IMR-90 (cell line): ENCODE results near the gene TUBG2. TPM values are rescaled to one million over a fixed set of nuclear protein-coding genes. Genes with fewer than 3 reads are reported as not detected.

Experiments used
- ATAC-seq: fragments of 200-7000 bp; cut with Tn5 transposase; 2 replicates; pipeline ENCODE4 v1.9.1; 2020; ENCODE audit warnings: low read depth, mild to moderate bottlenecking, moderate library complexity
- BruUV-seq: library from RNA; stranded (reverse); fragments of 400-500 nt; replicated peaks from 2 replicates; lab custom pipeline; 2021; lab: Mats Ljungman, UMichigan
- CTCF ChIA-PET: fragments of 300-600 bp; formaldehyde crosslinking; extraction: SDS; loops from one replicate; lab custom pipeline; 2021; ENCODE audit warnings: antibody characterized with exemption; lab: Yijun Ruan, JAX
- POLR2A ChIA-PET: fragments of 300-600 bp; sonication (Branson Sonifier 250); formaldehyde crosslinking; loops from one replicate; lab custom pipeline; 2022; ENCODE audit warnings: antibody characterized with exemption; ENCODE audit not compliant: unreplicated experiment; lab: Charles Lee
- DNase-seq: peaks from one replicate; pipeline ENCODE4 v3.0.0; 2013
- H2AFZ ChIP-seq: replicated peaks from 2 replicates; pipeline ENCODE3; 2013; ENCODE audit warnings: low read length, mild to moderate bottlenecking; ENCODE audit not compliant: poor library complexity
- H2AK5ac ChIP-seq: 2 replicates; pipeline ENCODE4 v1.6.1; 2013; ENCODE audit warnings: low read depth, low read length, inconsistent platforms
- H2AK9ac ChIP-seq: replicated peaks from 2 replicates; pipeline ENCODE3; 2013; ENCODE audit warnings: mild to moderate bottlenecking, low read depth, low read length, moderate library complexity; ENCODE audit not compliant: poor library complexity
- H2BK120ac ChIP-seq: 2 replicates; pipeline ENCODE4 v1.6.1; 2013; ENCODE audit warnings: low read depth, low read length, inconsistent platforms
- H2BK15ac ChIP-seq: 3 replicates; pipeline ENCODE4 v1.6.1; 2013; ENCODE audit warnings: low read depth, low read length, inconsistent platforms
- H2BK20ac ChIP-seq: 2 replicates; pipeline ENCODE4 v1.6.1; 2013; ENCODE audit warnings: low read depth, mild to moderate bottlenecking, inconsistent platforms, low read length, moderate library complexity
- H2BK5ac ChIP-seq: 2 replicates; pipeline ENCODE4 v1.6.1; 2013; ENCODE audit warnings: mild to moderate bottlenecking, low read depth, low read length, inconsistent platforms; ENCODE audit not compliant: poor library complexity, severe bottlenecking
- H3K14ac ChIP-seq: replicated peaks from 2 replicates; pipeline ENCODE4 v1.6.1; 2013; ENCODE audit warnings: low read depth, low read length, inconsistent platforms
- H3K18ac ChIP-seq: 2 replicates; pipeline ENCODE4 v1.6.1; 2013; ENCODE audit warnings: low read depth, low read length, control low read depth
- H3K23ac ChIP-seq: 2 replicates; pipeline ENCODE4 v1.6.1; 2013; ENCODE audit warnings: low read depth, low read length, inconsistent platforms
- H3K27ac ChIP-seq: 2 replicates; pipeline ENCODE4 v1.5.1; 2013; ENCODE audit warnings: mild to moderate bottlenecking, control low read depth, low read length; ENCODE audit not compliant: insufficient read depth
- H3K27me3 ChIP-seq: 2 replicates; pipeline ENCODE4 v1.6.1; 2013; ENCODE audit warnings: low read length; ENCODE audit not compliant: control insufficient read depth, insufficient read depth
- H3K36me3 ChIP-seq: 2 replicates; pipeline ENCODE4 v1.6.1; 2013; ENCODE audit warnings: low read length, mixed read lengths; ENCODE audit not compliant: control insufficient read depth, insufficient read depth
- H3K4ac ChIP-seq: 2 replicates; pipeline ENCODE4 v1.6.1; 2013; ENCODE audit warnings: low read depth, low read length, inconsistent platforms
- H3K4me1 ChIP-seq: 2 replicates; pipeline ENCODE4 v1.6.1; 2013; ENCODE audit warnings: low read length, mixed read lengths; ENCODE audit not compliant: control insufficient read depth, insufficient read depth
- H3K4me2 ChIP-seq: 2 replicates; pipeline ENCODE4 v1.6.1; 2013; ENCODE audit warnings: low read depth, mild to moderate bottlenecking, control low read depth, low read length, moderate library complexity
- H3K4me3 ChIP-seq: 2 replicates; pipeline ENCODE4 v1.5.1; 2013; ENCODE audit warnings: low read depth, mild to moderate bottlenecking, control low read depth, low read length, moderate library complexity; ENCODE audit not compliant: insufficient read depth
- H3K56ac ChIP-seq: 2 replicates; pipeline ENCODE4 v1.6.1; 2013; ENCODE audit warnings: low read length, inconsistent platforms; ENCODE audit not compliant: insufficient read depth; ENCODE audit errors: extremely low read depth
- H3K79me1 ChIP-seq, 2 experiments: 2 replicates each; pipeline ENCODE4 v1.6.1; 2013; ENCODE audit warnings: low read length in 2 of 2, inconsistent platforms in 1 of 2, low read depth in 1 of 2
- H3K9ac ChIP-seq: 2 replicates; pipeline ENCODE4 v1.6.1; 2013; ENCODE audit warnings: low read depth, low read length, control low read depth
- H3K9me1 ChIP-seq: 2 replicates; pipeline ENCODE4 v1.6.1; 2013; ENCODE audit warnings: low read length, inconsistent platforms; ENCODE audit not compliant: insufficient read depth
- H3K9me3 ChIP-seq: 2 replicates; pipeline ENCODE4 v1.6.1; 2013; ENCODE audit warnings: low read length; ENCODE audit not compliant: control insufficient read depth, insufficient read depth
- H4K20me1 ChIP-seq: 2 replicates; pipeline ENCODE4 v1.6.1; 2013; ENCODE audit warnings: low read length, inconsistent platforms; ENCODE audit not compliant: insufficient read depth
- H4K5ac ChIP-seq: 2 replicates; pipeline ENCODE4 v1.6.1; 2013; ENCODE audit warnings: mild to moderate bottlenecking, low read depth, low read length, control low read depth
- H4K8ac ChIP-seq, 2 experiments: 2 replicates each; pipeline ENCODE4 v1.6.1; 2013; ENCODE audit warnings: low read depth in 2 of 2, low read length in 2 of 2, control low read depth in 1 of 2, inconsistent platforms in 1 of 2
- H4K91ac ChIP-seq: 2 replicates; pipeline ENCODE4 v1.6.1; 2013; ENCODE audit warnings: low read depth, low read length, inconsistent platforms; ENCODE audit not compliant: insufficient read depth
- BHLHE40 ChIP-seq: fragments of 150-350 bp; IDR thresholded peaks from 2 replicates; pipeline ENCODE4 v1.6.1; 2016; ENCODE audit warnings: mild to moderate bottlenecking, low read depth, low read length
- CHD1 ChIP-seq: IDR thresholded peaks from 2 replicates; pipeline ENCODE4 v1.6.1; 2012; ENCODE audit warnings: low read depth, low read length, improper control_type of control experiment
- ELK1 ChIP-seq: fragments of 150-350 bp; IDR thresholded peaks from 2 replicates; pipeline ENCODE4 v1.6.1; 2016; ENCODE audit warnings: low read depth, mild to moderate bottlenecking, low read length, moderate library complexity, borderline replicate concordance
- FOS ChIP-seq: fragments of 150-350 bp; IDR thresholded peaks from 2 replicates; pipeline ENCODE4 v1.6.1; 2016; ENCODE audit warnings: low read depth, low read length
- MAFK ChIP-seq: IDR thresholded peaks from 2 replicates; pipeline ENCODE4 v1.6.1; 2012; ENCODE audit warnings: low read depth, low read length, improper control_type of control experiment
- MAZ ChIP-seq: IDR thresholded peaks from 2 replicates; pipeline ENCODE4 v1.6.1; 2012; ENCODE audit warnings: low read depth, mild to moderate bottlenecking, low read length, improper control_type of control experiment, moderate library complexity, borderline replicate concordance
- MXI1 ChIP-seq: IDR thresholded peaks from 2 replicates; pipeline ENCODE4 v1.6.1; 2012; ENCODE audit warnings: low read depth, mild to moderate bottlenecking, low read length, moderate library complexity, borderline replicate concordance
- NFE2L2 ChIP-seq: fragments of 150-350 bp; IDR thresholded peaks from 2 replicates; pipeline ENCODE4 v1.6.1; 2016; ENCODE audit warnings: low read depth, mild to moderate bottlenecking, low read length
- POLR2A ChIP-seq: IDR thresholded peaks from 2 replicates; pipeline ENCODE4 v1.6.1; 2012; ENCODE audit warnings: mild to moderate bottlenecking, low read depth, low read length
- RAD21 ChIP-seq: IDR thresholded peaks from 2 replicates; pipeline ENCODE4 v1.6.1; 2012; ENCODE audit warnings: low read length, improper control_type of control experiment
- RCOR1 ChIP-seq: IDR thresholded peaks from 2 replicates; pipeline ENCODE4 v1.6.1; 2012; ENCODE audit warnings: mild to moderate bottlenecking, low read length, improper control_type of control experiment; ENCODE audit not compliant: insufficient replicate concordance
- RFX5 ChIP-seq: IDR thresholded peaks from 2 replicates; pipeline ENCODE4 v1.8.0; 2012; ENCODE audit warnings: low read depth, mild to moderate bottlenecking, low read length, moderate library complexity
- SMC3 ChIP-seq: fragments of 150-350 bp; IDR thresholded peaks from 2 replicates; pipeline ENCODE4 v1.6.1; 2016; ENCODE audit warnings: low read depth, mild to moderate bottlenecking, antibody characterized with exemption, low read length, moderate library complexity
- USF2 ChIP-seq: fragments of 150-350 bp; IDR thresholded peaks from 2 replicates; pipeline ENCODE4 v1.6.1; 2017; ENCODE audit warnings: mild to moderate bottlenecking, antibody characterized with exemption, low read length, low read depth
- WGBS, 2 experiments: methylation state at CpG; one replicate each; pipeline versions ENCODE4 v1.1.5 to v1.1.7; 2013; ENCODE audit warnings: missing lambda C conversion rate in 2 of 2; ENCODE audit not compliant: insufficient read length in 1 of 2; ENCODE audit errors: extremely low coverage in 2 of 2; 5-methylcytosine and 5-hydroxymethylcytosine counted together
- dilution Hi-C: fragments of 300-500 bp; cut with HindIII; formaldehyde crosslinking; loops from one replicate; pipeline ENCODE4 v1.14.3; 2018; ENCODE audit warnings: low sequenced_read_pairs; ENCODE audit not compliant: unreplicated experiment
- in situ Hi-C: fragments of 300-500 bp; cut with MboI; formaldehyde crosslinking; loops from 3 replicates; pipeline ENCODE4 v1.14.3; 2019; ENCODE audit warnings: low sequenced_read_pairs, inconsistent platforms, mixed read lengths
- intact Hi-C: fragments of 100-400 bp; cut with micrococcal nuclease; formaldehyde crosslinking; loops from 2 replicates; pipeline ENCODE4 v1.10.0; 2022
- polyA plus RNA-seq, 3 experiments: library from polyadenylated mRNA; depleted of rRNA; stranded (reverse); fragments of >200 nt; gene quantifications; 2 replicates each; pipeline ENCODE4 v1.2.3, GENCODE V29; 2012; ENCODE audit warnings: low replicate concordance in 1 of 3
- total RNA-seq: library from RNA; depleted of rRNA; stranded (reverse); fragments of >200 nt; gene quantifications from 2 replicates; pipeline ENCODE4 v1.2.3, GENCODE V29; 2012

Gene TUBG2
- total and polyA plus RNA-seq, 2 of the 4 experiments (the other 2 are of a cell fraction) = 3.6 to 24.6 TPM

- Histone ChIP-seq H4K5ac (peak overlapping the region; percentile 19), H3K4ac (peak overlapping the region; percentile 90), H2BK120ac (peak overlapping the region; percentile 46), H3K4me1 (peaks cover 39% of the 10 kb centered on the region), H3K79me1 (peaks cover 15 to 76% of the 10 kb centered on the region in 2 experiments; a peak in 3 of 4 replicates), H2AK5ac (peak overlapping the region; percentile 29; the same call in 1 of the 2 replicates), H3K4me3 (peak overlapping the region; percentile 82), H2AK9ac (peak overlapping the region; percentile 72), H3K27ac (peak overlapping the region; percentile 65), H2BK20ac (peak overlapping the region; percentile 63), H3K36me3 (peaks cover 13% of the 10 kb centered on the region; the same call in 1 of the 2 replicates), H2BK15ac (peak overlapping the region; percentile 24; the same call in 1 of the 3 replicates), H3K9ac (peak overlapping the region; percentile 62), H4K20me1 (peaks cover 34% of the 10 kb centered on the region), H3K4me2 (peak overlapping the region; percentile 79), H2AFZ (peak overlapping the region; percentile 78), H4K8ac (peak overlapping the region; percentile 59 to 94; a peak in 3 of 4 replicates), H3K56ac (no peak overlapping the region), H3K27me3 (no peaks in the 10 kb centered on the region), H3K14ac (peak overlapping the region; percentile 72), H2BK5ac (peak overlapping the region; percentile 58), H4K91ac (peak overlapping the region; percentile 79), H3K9me3 (no peaks in the 10 kb centered on the region), H3K18ac (peak overlapping the region; percentile 19; the same call in 1 of the 2 replicates), H3K23ac (peak overlapping the region; percentile 21; the same call in 1 of the 2 replicates), H3K9me1 (peaks cover 16% of the 10 kb centered on the region)
- 0% methylated on average over 7 of the region's 33 CpGs; no CpG with 5 or more reads in 1 of the 2 experiments for WGBS, 2 experiments
- POLR2A ChIA-PET = interaction anchor here (0.6 to 0.7 kb wide), 2 partner anchors 101 to 123 kb away, joined by 3 read pairs; no protein-coding TSS in a partner anchor
- BruUV-seq = no TSS peak
- ATAC-seq (peak; percentile 72), DNase-seq (peak; percentile 99)
- dilution Hi-C loops = no loop called here
- intact Hi-C loops = no loop called here
- CTCF ChIA-PET = interaction anchor here (0.8 to 3.8 kb wide), 2 partner anchors 99 kb away, joined by 3 to 15 read pairs; partner anchors contain the start of gene PSMC3IP
- in situ Hi-C loops = loop anchor here (25.0 kb wide), 1 partner anchor 635 kb away; no protein-coding TSS in a partner anchor
- peak; percentile 57; the same call in 1 of the 2 replicates for TF ChIP-seq FOS
- peak; percentile 95 for TF ChIP-seq USF2
- TF ChIP-seq NFE2L2 = no peak
- no peak for TF ChIP-seq RAD21
- TF ChIP-seq SMC3 = no peak
- peak; percentile 19; the same call in 1 of the 2 replicates for TF ChIP-seq BHLHE40
- no peak; the same call in 1 of the 2 replicates for TF ChIP-seq POLR2A
- peak; percentile 95 for TF ChIP-seq MAZ
- TF ChIP-seq MAFK = no peak
- TF ChIP-seq RFX5 = no peak
- no peak for TF ChIP-seq RCOR1
- no peak for TF ChIP-seq ELK1
- TF ChIP-seq CHD1 = no peak
- no peak for TF ChIP-seq MXI1
These were observed 18.2 kb downstream of the TUBG2 start for GRCh38 chr17:42677012-42677857.
